Measurements from ENCODE around the gene ZNF652.

ZNF652 gene

DNA sequence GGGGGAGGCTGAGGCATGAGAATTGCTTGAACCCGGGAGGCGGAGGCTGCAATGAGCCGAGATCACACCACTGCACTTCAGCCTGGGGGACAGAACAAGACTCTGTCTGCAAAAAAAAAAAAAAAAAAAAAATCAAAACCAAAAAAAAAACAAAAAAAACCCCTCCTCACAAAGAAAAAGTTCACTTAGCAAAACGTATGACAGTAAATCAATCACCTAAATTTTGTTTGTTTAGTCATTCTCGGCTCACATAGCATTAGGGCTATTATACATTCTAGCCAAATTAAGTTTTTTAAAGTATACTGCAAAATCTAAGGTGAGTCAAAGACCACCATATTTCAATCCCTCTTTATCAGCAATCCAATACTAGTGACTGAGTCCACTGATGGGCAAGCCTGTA, 5.7 kb downstream of the ZNF652 start:
- no peaks in the 10 kb centered on the region for H3K9me3 Mint-ChIP-seq
- peaks cover 13% of the 10 kb centered on the region for H3K36me3 Mint-ChIP-seq
- peak overlapping the region; percentile 43 for H3K27ac Mint-ChIP-seq
- H3K4me3 Mint-ChIP-seq = no peak overlapping the region
- ATAC-seq (no peak), DNase-seq (ENCODE audit: low spot score in 2 of 2) (no peak)
- H3K4me1 Mint-ChIP-seq = peaks cover 44% of the 10 kb centered on the region

DNA sequence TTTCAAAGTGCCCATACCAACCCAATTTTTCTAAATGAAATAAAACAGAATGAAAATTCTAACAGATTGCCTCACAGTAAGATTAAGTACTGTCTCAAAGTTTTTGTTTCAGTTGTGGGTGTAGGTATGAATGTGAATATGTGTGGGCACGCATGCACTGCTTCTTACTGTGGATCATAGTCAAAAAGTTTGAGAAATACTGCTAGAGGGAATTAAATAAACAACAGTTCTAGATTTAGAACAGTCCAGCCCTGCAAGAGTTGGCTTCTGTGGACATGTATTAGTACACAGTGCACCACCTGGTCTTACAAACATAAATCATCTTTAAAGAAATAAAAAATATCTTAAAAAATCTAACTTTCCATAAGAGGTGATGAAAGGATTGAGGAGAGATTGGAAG, 8.4 kb downstream of the ZNF652 start:
- Mint-ChIP-seq H3K4me1 (peaks cover 30% of the 10 kb centered on the region), H3K27ac (peak overlapping the region; percentile 91), H3K4me3 (peak overlapping the region; percentile 59), H3K36me3 (peaks cover 6% of the 10 kb centered on the region), H3K9me3 (no peaks in the 10 kb centered on the region)
- ATAC-seq (peak; percentile 91), DNase-seq (ENCODE audit: low spot score in 2 of 2) (no peak)

DNA sequence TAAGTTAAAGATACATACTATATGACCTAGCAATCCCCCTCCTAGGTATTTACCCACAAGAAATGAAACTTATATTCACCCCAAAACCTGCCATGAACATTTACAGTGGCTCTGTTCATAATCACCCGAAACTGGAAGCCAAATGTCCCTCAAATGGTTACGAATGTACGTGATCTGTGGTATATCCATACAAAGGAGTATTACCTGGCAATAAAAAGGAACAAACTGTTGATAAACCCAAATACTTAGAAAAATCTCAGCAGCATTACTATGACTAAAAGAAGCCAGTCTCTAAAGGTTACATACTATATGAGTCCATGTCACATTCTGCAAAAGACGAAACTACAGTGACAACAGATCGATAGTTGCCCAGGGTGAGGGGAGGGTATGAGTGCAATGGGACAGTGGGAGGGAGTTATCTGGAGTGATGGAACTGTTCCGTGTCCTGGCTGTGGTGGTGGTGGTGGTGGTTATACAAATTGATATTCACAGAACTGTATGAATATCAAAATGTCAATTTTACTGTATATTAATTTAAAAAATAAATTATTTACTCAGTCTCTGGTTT, 9.4 kb downstream of the ZNF652 start:
- peaks cover 30% of the 10 kb centered on the region for H3K4me1 Mint-ChIP-seq
- H3K4me3 Mint-ChIP-seq = peak overlapping the region; percentile 59
- peaks cover 6% of the 10 kb centered on the region for H3K36me3 Mint-ChIP-seq
- peak overlapping the region; percentile 91 for H3K27ac Mint-ChIP-seq
- DNase-seq (ENCODE audit: low spot score in 2 of 2) (no peak), ATAC-seq (peak; percentile 70)
- H3K9me3 Mint-ChIP-seq = no peaks in the 10 kb centered on the region

DNA sequence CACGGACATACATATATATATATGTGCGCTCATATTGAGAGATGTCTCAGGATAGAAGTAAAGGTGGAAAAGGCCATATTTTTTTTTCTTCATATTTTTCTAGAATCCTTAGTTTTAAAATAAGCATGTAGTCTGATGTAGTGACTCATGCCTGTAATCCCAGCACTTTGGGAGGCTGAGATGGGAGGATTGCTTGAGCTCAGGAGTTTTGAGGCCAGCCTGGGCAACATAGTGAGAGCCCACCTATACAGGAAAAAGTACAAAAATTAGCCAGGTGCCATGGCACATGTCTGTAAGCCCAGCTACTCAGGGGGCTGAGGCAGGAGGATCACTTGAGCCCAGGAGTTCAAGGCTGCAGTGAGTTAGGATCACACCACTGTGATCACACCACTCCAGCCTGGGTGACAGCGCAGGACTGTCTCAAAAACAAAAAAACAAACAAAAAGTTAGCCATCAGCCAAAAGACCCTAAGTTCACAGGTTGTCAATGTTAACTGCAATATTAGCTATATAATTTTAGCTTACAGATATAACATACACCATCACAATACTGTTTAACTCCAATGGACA, 10.4 kb downstream of the ZNF652 start:
- Mint-ChIP-seq H3K36me3 (peaks cover 6% of the 10 kb centered on the region), H3K9me3 (no peaks in the 10 kb centered on the region), H3K27ac (no peak overlapping the region), H3K4me3 (no peak overlapping the region), H3K4me1 (peaks cover 38% of the 10 kb centered on the region)
- ATAC-seq (no peak), DNase-seq (ENCODE audit: low spot score in 2 of 2) (no peak)

DNA sequence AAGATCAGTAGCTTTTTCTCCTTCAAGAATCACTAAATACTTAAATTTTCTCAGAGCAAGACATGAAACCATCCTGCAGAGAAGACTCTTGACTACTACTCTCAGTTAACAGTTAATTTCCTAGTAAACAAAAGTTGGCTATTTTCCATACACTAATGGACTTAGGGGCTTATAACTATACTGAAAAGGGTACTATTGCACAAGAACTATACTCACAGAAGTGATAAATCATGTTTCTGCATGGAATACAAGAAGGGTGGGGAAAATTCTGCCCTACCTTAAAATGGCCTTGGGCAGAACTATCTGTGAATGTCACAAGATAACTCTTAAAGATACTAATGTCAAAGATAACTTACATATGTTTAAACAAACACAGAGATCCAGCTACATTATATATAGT, 12.5 kb downstream of the ZNF652 start:
- H3K36me3 Mint-ChIP-seq = peaks cover 6% of the 10 kb centered on the region
- DNase-seq (ENCODE audit: low spot score in 2 of 2) (no peak), ATAC-seq (no peak)
- H3K9me3 Mint-ChIP-seq = no peaks in the 10 kb centered on the region
- no peak overlapping the region for H3K4me3 Mint-ChIP-seq
- no peak overlapping the region for H3K27ac Mint-ChIP-seq
- peaks cover 51% of the 10 kb centered on the region for H3K4me1 Mint-ChIP-seq

DNA sequence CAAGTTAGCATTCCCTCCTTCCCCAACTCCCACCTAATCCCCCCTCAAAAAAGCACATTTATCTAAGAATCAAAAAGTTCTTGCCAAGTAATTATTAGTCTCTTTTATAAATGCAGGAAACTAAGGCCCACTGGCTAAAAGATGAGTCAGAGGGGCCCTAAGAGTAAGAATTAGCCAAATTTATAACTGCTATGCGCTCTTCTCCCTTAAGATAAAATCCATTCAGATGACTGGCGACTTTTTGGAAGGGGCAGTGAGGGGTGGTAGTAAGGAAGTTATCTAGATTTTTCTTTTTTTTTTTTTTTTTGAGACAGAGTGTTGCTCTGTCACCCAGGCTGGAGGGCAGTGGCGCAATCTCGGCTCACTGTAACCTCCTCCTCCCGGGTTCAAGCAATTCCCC, 17.1 kb downstream of the ZNF652 start:
- peaks cover 66% of the 10 kb centered on the region for H3K4me1 Mint-ChIP-seq
- no peak for ATAC-seq
- H3K36me3 Mint-ChIP-seq = peaks cover 4% of the 10 kb centered on the region
- H3K9me3 Mint-ChIP-seq = no peaks in the 10 kb centered on the region
- no peak overlapping the region for H3K4me3 Mint-ChIP-seq
- H3K27ac Mint-ChIP-seq = no peak overlapping the region
- DNase-seq (ENCODE audit: low spot score in 2 of 2) = no peak

DNA sequence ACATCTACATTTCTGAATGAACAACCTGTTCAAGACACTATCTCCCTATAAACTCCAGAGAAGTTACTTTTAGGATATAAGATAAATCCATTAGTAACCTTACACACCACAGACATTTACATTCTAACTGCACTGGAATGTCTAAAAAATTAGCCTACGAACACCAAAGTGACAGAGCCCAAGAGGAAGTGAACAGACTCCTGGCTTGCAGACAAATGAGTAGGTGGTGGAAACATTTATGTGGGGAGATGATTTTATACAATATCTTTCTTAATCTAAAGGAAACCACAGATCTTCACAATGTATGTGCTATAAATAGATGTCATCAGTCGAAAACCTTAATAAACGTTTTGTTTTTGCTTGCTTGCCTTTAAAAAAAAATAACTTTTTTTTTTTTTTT, 18.8 kb downstream of the ZNF652 start:
- no peak for DNase-seq (ENCODE audit: low spot score in 2 of 2)
- peak overlapping the region; percentile 93 for H3K27ac Mint-ChIP-seq
- ATAC-seq = peak; percentile 68

DNA sequence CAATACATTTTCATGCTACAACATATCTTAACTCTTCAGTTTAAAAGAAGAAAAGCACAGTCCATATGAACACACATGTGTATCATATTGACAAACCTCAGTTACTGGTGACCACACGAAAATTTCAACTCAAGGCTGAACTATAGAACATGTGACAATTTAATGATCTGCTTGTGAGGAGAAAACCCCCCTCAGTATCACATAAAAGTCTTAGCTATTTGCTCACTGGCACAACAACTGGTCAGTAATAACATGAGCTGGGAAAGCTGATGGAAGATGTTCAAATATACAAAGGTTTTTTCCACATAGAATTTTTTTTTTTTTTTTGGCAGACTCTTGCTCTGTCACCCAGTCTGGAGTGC, 19.5 kb downstream of the ZNF652 start:
- ATAC-seq (peak; percentile 17), DNase-seq (ENCODE audit: low spot score in 2 of 2) (no peak)
- Mint-ChIP-seq H3K9me3 (no peaks in the 10 kb centered on the region), H3K4me3 (peak overlapping the region; percentile 77), H3K27ac (peak overlapping the region; percentile 93), H3K36me3 (peaks cover 20% of the 10 kb centered on the region), H3K4me1 (peaks cover 69% of the 10 kb centered on the region)

More for the DNA sequence above, 18.8 kb downstream of the ZNF652 start:
- Mint-ChIP-seq H3K4me1 (peaks cover 69% of the 10 kb centered on the region), H3K4me3 (peak overlapping the region; percentile 77), H3K36me3 (peaks cover 14% of the 10 kb centered on the region), H3K9me3 (no peaks in the 10 kb centered on the region)

DNA sequence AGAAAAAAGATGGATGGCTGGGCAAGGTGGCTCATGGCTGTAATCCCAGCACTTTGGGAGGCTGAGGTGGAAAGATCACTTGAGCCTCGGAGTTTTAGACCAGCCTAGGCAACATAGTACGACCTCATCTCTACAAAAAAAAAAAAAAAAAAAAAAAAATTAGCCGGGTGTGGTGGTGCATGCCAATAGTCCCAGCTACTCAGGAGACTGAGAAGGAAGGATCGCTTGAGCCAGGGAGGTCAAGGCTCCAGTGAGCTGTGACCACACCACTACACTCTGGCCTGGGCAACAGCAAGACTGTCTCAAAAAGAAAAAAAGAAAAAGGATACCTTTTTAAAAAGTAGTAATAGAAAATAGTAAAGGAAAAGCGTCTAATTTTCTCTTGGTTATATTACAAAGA, 20.7 kb downstream of the ZNF652 start:
- peaks cover 60% of the 10 kb centered on the region for H3K4me1 Mint-ChIP-seq

DNA sequence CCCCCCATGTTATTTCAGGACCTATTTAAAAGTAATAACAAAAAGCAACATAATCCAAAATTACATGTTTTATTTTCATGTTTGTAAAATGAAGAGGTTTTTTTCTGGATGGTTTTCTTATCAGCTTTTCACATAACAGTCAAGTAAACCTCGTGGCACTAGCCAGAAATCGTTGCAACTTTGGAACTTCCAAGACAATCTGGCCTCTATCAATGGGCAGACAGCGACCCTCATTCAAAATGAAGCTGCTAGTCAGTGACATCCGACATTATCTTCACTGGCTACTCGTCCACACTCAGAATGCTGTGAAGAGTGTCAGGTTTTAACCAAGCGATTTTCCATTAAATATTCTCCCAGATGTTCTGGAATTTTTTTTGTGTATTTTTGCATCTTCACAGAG, 22.7 kb downstream of the ZNF652 start:
- no peak for DNase-seq (ENCODE audit: low spot score in 2 of 2)
- peak overlapping the region; percentile 56 for H3K4me3 Mint-ChIP-seq
- H3K27ac Mint-ChIP-seq = peak overlapping the region; percentile 91

More for the DNA sequence above, 20.7 kb downstream of the ZNF652 start:
- H3K9me3 Mint-ChIP-seq = no peaks in the 10 kb centered on the region
- H3K36me3 Mint-ChIP-seq = peaks cover 20% of the 10 kb centered on the region
- no peak for ATAC-seq
- peak overlapping the region; percentile 93 for H3K27ac Mint-ChIP-seq
- H3K4me3 Mint-ChIP-seq = peak overlapping the region; percentile 77
- no peak for DNase-seq (ENCODE audit: low spot score in 2 of 2)

DNA sequence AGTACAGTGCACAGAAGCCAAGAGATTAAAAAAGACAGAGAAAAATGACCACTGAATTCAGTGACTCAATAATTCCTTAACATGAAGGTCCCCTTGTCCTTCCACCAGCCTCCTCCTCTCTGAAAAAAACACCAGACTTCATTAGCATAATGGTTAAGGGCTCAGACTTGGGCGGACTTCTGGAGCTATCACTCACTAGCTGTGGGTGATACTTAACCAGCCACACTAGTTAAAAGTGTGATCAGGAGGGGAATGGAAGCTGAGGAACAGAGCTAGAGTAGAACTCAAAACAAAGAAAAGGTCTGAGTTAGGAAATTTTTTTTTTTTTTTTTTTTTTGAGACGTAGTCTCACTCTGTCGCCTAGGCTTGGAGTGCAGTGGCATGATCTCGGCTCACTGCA, 23.2 kb downstream of the ZNF652 start:
- Mint-ChIP-seq H3K4me3 (peak overlapping the region; percentile 56), H3K36me3 (peaks cover 20% of the 10 kb centered on the region)

More for the DNA sequence above, 22.7 kb downstream of the ZNF652 start:
- Mint-ChIP-seq H3K4me1 (peaks cover 55% of the 10 kb centered on the region), H3K9me3 (no peaks in the 10 kb centered on the region), H3K36me3 (peaks cover 20% of the 10 kb centered on the region)
- ATAC-seq = no peak

DNA sequence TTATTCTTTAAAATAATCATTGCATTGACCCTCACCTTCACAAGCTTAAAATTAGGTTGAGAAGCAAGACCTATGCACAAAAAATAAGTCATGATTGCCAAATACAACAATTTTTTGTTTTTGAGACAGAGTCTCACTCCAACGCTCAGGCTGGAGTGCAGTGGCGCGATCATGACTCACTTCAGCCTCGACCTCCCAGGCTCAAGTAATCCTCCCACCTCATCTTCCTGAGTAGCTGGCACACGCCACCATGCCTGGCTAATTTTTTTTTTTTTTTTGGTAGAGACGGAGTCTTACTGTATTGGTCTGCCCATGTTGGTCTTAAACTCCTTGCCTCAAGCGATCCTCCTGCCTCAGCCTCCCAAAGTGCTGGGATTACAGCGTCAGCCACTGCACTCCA, 24.2 kb downstream of the ZNF652 start:
- ATAC-seq = peak; percentile 33
- peak overlapping the region; percentile 91 for H3K27ac Mint-ChIP-seq
- H3K4me3 Mint-ChIP-seq = peak overlapping the region; percentile 56
- no peaks in the 10 kb centered on the region for H3K9me3 Mint-ChIP-seq
- no peak for DNase-seq (ENCODE audit: low spot score in 2 of 2)
- peaks cover 53% of the 10 kb centered on the region for H3K4me1 Mint-ChIP-seq
- H3K36me3 Mint-ChIP-seq = peaks cover 20% of the 10 kb centered on the region

More for the DNA sequence above, 23.2 kb downstream of the ZNF652 start:
- Mint-ChIP-seq H3K4me1 (peaks cover 58% of the 10 kb centered on the region), H3K27ac (peak overlapping the region; percentile 91), H3K9me3 (no peaks in the 10 kb centered on the region)
- DNase-seq (ENCODE audit: low spot score in 2 of 2) (no peak), ATAC-seq (peak; percentile 88)

DNA sequence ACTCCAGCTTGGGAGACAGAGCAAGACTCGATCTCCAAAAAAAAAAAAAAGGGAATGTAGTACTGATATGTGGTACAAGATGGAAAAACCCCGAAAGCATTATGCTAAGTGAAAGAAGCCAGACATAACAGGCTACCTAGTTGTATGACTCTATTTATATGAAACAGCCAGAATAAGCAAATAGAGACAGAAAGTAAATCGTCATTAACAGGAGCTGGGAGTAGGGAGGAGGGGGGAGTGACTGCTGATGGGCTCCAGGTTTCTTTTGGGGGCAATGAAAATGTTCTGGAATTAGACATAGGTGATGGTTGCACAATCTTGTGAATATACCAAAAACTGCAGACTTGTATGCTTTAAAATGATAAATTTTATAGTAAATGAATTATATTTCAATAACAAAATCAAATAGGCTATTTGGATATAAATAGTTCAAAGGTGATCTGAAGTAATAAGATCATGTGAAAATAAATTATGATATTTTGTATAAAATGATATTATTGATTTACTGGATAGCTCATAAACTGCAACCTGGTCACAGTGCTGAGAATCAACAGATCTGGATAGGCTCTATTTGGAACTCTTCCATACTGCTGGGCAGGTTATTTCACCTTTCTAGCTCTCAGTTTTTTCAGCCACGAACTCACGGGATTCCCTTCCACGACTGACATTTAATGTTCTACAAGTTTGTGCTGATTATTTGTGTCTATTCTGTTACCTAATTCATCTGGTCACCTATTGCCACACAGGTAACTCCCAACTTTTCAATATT, 27.1 kb downstream of the ZNF652 start:
- ATAC-seq (no peak), DNase-seq (ENCODE audit: low spot score in 2 of 2) (no peak)
- peak overlapping the region; percentile 48 for H3K27ac Mint-ChIP-seq
- H3K36me3 Mint-ChIP-seq = peaks cover 15% of the 10 kb centered on the region
- H3K4me1 Mint-ChIP-seq = peaks cover 44% of the 10 kb centered on the region
- H3K9me3 Mint-ChIP-seq = no peaks in the 10 kb centered on the region
- H3K4me3 Mint-ChIP-seq = peak overlapping the region; percentile 10

DNA sequence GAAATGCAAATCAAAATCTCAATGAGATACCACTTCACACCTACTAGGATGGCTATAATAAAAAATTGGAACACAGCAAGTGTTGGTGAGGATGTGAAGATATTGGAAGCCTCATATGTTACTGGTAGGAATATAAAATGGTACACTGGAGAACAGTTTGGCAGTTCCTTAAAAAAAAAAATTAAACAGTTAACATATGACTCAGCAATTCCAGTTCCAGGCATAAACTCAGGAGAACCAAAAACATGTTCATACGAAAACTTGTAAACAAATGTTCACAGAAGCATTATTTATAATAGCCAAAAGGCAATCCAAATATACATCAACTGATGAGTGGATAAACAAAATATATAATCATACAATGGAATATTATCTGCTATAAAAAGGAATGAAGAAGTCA, 28.2 kb downstream of the ZNF652 start:
- H3K9me3 Mint-ChIP-seq = no peaks in the 10 kb centered on the region
- DNase-seq (ENCODE audit: low spot score in 2 of 2) = no peak
- ATAC-seq = no peak
- no peak overlapping the region for H3K4me3 Mint-ChIP-seq
- H3K4me1 Mint-ChIP-seq = peaks cover 34% of the 10 kb centered on the region
- peaks cover 11% of the 10 kb centered on the region for H3K36me3 Mint-ChIP-seq
- H3K27ac Mint-ChIP-seq = peak overlapping the region; percentile 48

DNA sequence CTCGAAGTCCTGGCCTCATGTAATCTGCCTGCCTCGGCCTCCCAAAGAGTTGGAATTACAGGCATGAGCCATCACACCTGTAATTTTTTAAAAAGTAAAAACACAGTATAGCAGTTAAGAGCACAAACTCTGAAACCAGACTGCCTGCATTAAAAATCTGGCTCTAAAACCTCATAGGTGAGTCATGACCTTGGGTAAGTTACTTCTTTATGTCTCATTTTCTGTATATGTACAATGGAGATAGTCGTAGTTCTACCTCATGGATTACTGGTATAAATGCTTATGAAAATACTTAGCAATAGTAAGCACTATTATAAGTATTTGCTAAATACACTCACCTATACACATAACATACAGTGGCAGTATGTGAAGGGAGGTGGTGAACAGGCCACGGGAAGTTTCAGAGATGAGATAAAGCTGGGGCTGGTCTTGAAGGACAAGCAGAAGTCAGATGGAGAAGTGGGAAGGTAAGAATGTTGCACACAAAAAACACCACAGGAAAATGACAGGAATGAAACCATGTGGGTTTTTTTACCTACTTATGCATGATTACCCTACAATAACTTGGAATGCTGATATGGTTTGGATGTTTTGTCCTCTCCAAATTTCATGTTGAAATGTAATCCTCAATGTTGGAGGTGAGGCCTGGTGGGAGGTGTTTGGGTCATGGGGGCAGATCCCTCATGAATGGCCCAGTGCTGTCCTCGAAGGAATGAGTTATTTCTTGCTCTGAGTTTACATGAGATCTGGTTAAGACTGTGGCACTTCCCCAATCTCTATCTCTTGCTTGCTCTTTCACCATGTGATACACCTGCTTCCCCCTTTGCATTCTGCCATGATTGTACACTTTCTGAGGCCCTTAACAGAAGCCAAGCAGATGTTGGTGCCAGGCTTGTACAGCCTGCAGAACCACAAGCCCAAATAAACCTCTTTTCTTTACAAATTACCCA, 33.9 kb downstream of the ZNF652 start:
- peaks cover 38% of the 10 kb centered on the region for H3K4me1 Mint-ChIP-seq
- DNase-seq (ENCODE audit: low spot score in 2 of 2) (no peak), ATAC-seq (peak; percentile 94)
- no peaks in the 10 kb centered on the region for H3K36me3 Mint-ChIP-seq
- H3K27ac Mint-ChIP-seq = peak overlapping the region; percentile 72
- H3K9me3 Mint-ChIP-seq = no peaks in the 10 kb centered on the region
- H3K4me3 Mint-ChIP-seq = peak overlapping the region; percentile 35

All from stimulated activated effector memory CD8-positive, alpha-beta T cell treated with anti-CD3 and anti-CD28 coated beads, Interleukin-12 subunit alpha, Interleukin-12 subunit beta, amount 100 ng/mL, for 72 hours (primary cell).